K562 (cell line): Measurements from ENCODE around the gene COL9A2. TPM values are rescaled to one million over a fixed set of nuclear protein-coding genes. Genes with fewer than 3 reads are reported as not detected.
A peak's percentile ranks its signal among the peaks of the same experiment; 100 is the strongest.

Experiments
- BRCA1 ChIP-seq, 2 experiments: fragments of 450-650 bp in 1 of 2; sonication (generic) in 1 of 2; formaldehyde crosslinking in 1 of 2; IDR thresholded peaks; 2 replicates each; pipeline versions ENCODE4 v1.5.0 to v1.6.1; 2017 to 2020; ENCODE audit warnings: mild to moderate bottlenecking in 1 of 2, missing genetic modification reagents in 1 of 2
- CEBPB ChIP-seq: fragments of 450-650 bp; IDR thresholded peaks from 2 replicates; pipeline ENCODE4 v1.6.1; 2016; ENCODE audit warnings: missing genetic modification characterization, missing compliant biosample characterization
- CGGBP1 ChIP-seq: fragments of 250-450 bp; sonication (Bioruptor Pico); IDR thresholded peaks from 2 replicates; pipeline ENCODE4 v1.9.0; 2021; ENCODE audit warnings: mild to moderate bottlenecking
- ESRRA ChIP-seq: fragments of 450-650 bp; IDR thresholded peaks from 2 replicates; pipeline ENCODE4 v1.6.1; 2014; ENCODE audit warnings: low read depth, mild to moderate bottlenecking, moderate library complexity, borderline replicate concordance
- FOXJ3 ChIP-seq: sonication (generic); formaldehyde crosslinking; IDR thresholded peaks from 2 replicates; pipeline ENCODE4 v1.4.0; 2020; ENCODE audit warnings: mild to moderate bottlenecking, missing genetic modification reagents
- HEY1 ChIP-seq: fragments of 250-450 bp; sonication (Bioruptor Pico); IDR thresholded peaks from 2 replicates; pipeline ENCODE4 v1.5.0; 2020; ENCODE audit warnings: mild to moderate bottlenecking, moderate library complexity, borderline replicate concordance
- KLF13 ChIP-seq: fragments of 450-650 bp; IDR thresholded peaks from 2 replicates; pipeline ENCODE4 v1.6.1; 2016; ENCODE audit warnings: missing genetic modification characterization, low read depth, mild to moderate bottlenecking, missing compliant biosample characterization, moderate library complexity, borderline replicate concordance
- LARP7 ChIP-seq: fragments of 450-650 bp; IDR thresholded peaks from 2 replicates; pipeline ENCODE4 v1.6.1; 2016
- LCOR ChIP-seq: sonication (generic); formaldehyde crosslinking; IDR thresholded peaks from 2 replicates; pipeline ENCODE4 v1.8.0; 2022; ENCODE audit warnings: mild to moderate bottlenecking, missing genetic modification reagents
- MCM3 ChIP-seq: fragments of 450-650 bp; IDR thresholded peaks from 2 replicates; pipeline ENCODE4 v1.6.1; 2016
- MEIS2 ChIP-seq: fragments of 450-650 bp; IDR thresholded peaks from 2 replicates; pipeline ENCODE4 v1.6.1; 2014; ENCODE audit warnings: mild to moderate bottlenecking; ENCODE audit not compliant: partially characterized antibody
- NR1H2 ChIP-seq: sonication (generic); formaldehyde crosslinking; IDR thresholded peaks from 2 replicates; pipeline ENCODE4 v1.4.0; 2020; ENCODE audit warnings: mild to moderate bottlenecking, missing genetic modification reagents
- RBM39 ChIP-seq: fragments of 200-400 bp; formaldehyde crosslinking; optimal IDR thresholded peaks from 2 replicates; pipeline ENCODE3; 2018; ENCODE audit warnings: low read depth, low read length
- RUNX1 ChIP-seq: sonication (generic); IDR thresholded peaks from 2 replicates; pipeline ENCODE4 v1.6.1; 2016; ENCODE audit warnings: antibody characterized with exemption, low read depth
- SMAD4 ChIP-seq: fragments of 250-450 bp; sonication (Bioruptor Pico); conservative IDR thresholded peaks from 2 replicates; pipeline ENCODE4 v1.8.0; 2021; ENCODE audit warnings: inconsistent platforms, mild to moderate bottlenecking, moderate library complexity
- SMARCA5 ChIP-seq: fragments of 450-650 bp; IDR thresholded peaks from 2 replicates; pipeline ENCODE4 v1.6.1; 2016
- TFAP4 ChIP-seq: sonication (generic); formaldehyde crosslinking; IDR thresholded peaks from 2 replicates; pipeline ENCODE4 v1.8.0; 2022; ENCODE audit warnings: missing genetic modification reagents, mild to moderate bottlenecking, moderate library complexity, borderline replicate concordance
- ZFPM2 ChIP-seq: fragments of 250-450 bp; sonication (Bioruptor Pico); IDR thresholded peaks from 2 replicates; pipeline ENCODE4 v1.5.1; 2022; ENCODE audit warnings: mild to moderate bottlenecking
- ZKSCAN1 ChIP-seq: fragments of 150-350 bp; IDR thresholded peaks from 2 replicates; pipeline ENCODE4 v1.6.1; 2016; ENCODE audit warnings: low read depth, low read length
- ZNF165 ChIP-seq: fragments of 250-450 bp; sonication (Bioruptor Pico); IDR thresholded peaks from 2 replicates; pipeline ENCODE4 v1.4.0; 2020; ENCODE audit warnings: borderline replicate concordance
- ZNF23 ChIP-seq: fragments of 250-450 bp; sonication (Bioruptor Pico); IDR thresholded peaks from 2 replicates; pipeline ENCODE4 v1.4.0; 2020; ENCODE audit warnings: mild to moderate bottlenecking
- ZNF444 ChIP-seq: fragments of 250-450 bp; sonication (Bioruptor Pico); IDR thresholded peaks from 2 replicates; pipeline ENCODE4 v1.4.0; 2020; ENCODE audit warnings: mild to moderate bottlenecking, moderate library complexity
- ZNF445 ChIP-seq: fragments of 250-450 bp; sonication (Bioruptor Pico); IDR thresholded peaks from 2 replicates; pipeline ENCODE4 v1.4.0; 2020; ENCODE audit warnings: low read depth, mild to moderate bottlenecking, moderate library complexity
- ZNF561 ChIP-seq: fragments of 450-650 bp; formaldehyde crosslinking; conservative IDR thresholded peaks from 2 replicates; pipeline ENCODE4 v1.4.0; 2020; ENCODE audit warnings: mild to moderate bottlenecking, moderate library complexity
- ZNF586 ChIP-seq: fragments of 450-650 bp; formaldehyde crosslinking; conservative IDR thresholded peaks from 2 replicates; pipeline ENCODE4 v1.4.0; 2020; ENCODE audit warnings: mild to moderate bottlenecking, moderate library complexity
- ZNF707 ChIP-seq: fragments of 250-450 bp; sonication (Bioruptor Pico); conservative IDR thresholded peaks from 2 replicates; pipeline ENCODE4 v1.8.0; 2022; ENCODE audit warnings: inconsistent platforms, mild to moderate bottlenecking, moderate library complexity
- ZNF766 ChIP-seq: fragments of 200-800 bp; sonication (Bioruptor generic); conservative IDR thresholded peaks from 2 replicates; pipeline ENCODE4 v1.6.1; 2016; ENCODE audit warnings: missing genetic modification characterization, missing compliant biosample characterization
- polyA plus RNA-seq, 8 experiments: library from polyadenylated mRNA; depleted of rRNA in 4 of 8; stranded (reverse) in 5 of 8; unstranded in 3 of 8; fragments of >200 nt; fragmentation: Nextera tagmentation in 2 of 8; fragmentation: Illumina TruSeq in 1 of 8; extraction: Ambion mirVana in 2 of 8; extraction: Trizol in 1 of 8; gene quantifications; 2 replicates each; pipeline versions ENCODE4 v1.2.1 to v1.2.3, GENCODE V29; 2011 to 2014; ENCODE audit warnings: inconsistent platforms in 1 of 8, missing spikeins in 1 of 8
- total RNA-seq, 7 experiments: library from RNA; depleted of rRNA in 6 of 7; stranded (reverse); fragments of >200 nt in 6 of 7; fragmentation: Illumina TruSeq in 2 of 7; extraction: Trizol in 2 of 7; gene quantifications; 2 replicates each; pipeline versions ENCODE4 v1.2.1 to v1.2.3, GENCODE V29; 2011 to 2021; ENCODE audit warnings: low replicate concordance in 1 of 7
- TF ChIP-seq, protein P1 (sequence below): sonication (generic); formaldehyde crosslinking; IDR thresholded peaks from 2 replicates; pipeline ENCODE4 v1.4.0; 2020; ENCODE audit warnings: mild to moderate bottlenecking, missing genetic modification reagents

Gene COL9A2
- total and polyA plus RNA-seq, 9 of the 15 experiments (the other 6 are each of a cell fraction or from before 2014, with no cell fraction given), result 0.03 to 2.2 (median 0.31) TPM

DNA sequence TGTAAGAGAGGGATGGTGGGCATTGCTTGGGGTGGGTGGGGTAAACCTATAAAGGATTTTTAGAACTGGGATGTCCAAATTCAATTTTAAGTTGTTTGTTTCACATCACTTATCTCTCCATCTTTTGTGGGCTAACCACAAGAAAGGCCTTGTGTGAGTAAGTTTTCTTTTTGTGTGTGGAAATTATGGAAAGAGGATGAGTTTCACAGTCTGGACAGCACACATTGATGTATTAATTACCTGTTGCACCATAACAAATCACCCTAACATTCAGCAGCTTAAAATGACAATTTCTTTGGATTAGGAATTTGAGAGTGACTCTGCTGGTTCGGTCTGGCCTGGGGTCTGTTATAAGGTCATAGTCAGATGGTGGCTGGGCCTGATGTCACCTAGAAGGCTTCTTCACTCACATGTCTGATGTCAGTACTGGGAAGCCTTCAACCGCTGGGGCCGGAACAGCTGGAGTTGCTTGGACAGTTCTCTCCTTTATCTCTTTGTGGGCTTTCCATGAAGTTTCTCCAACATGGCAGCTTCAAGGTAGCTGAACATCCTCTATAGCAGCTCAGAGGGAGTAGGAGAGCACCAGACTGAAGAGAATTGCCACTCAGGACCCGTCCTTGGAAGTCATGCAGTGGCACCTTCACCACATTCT lies 2.0 kb upstream of the COL9A2 start (continued):
- TF ChIP-seq RUNX1 (no peak), ESRRA (peak; percentile 80; the same call in 1 of the 2 replicates), ZNF707 (CRISPR knock-in tag) (no peak), ZNF445 (CRISPR knock-in tag) (no peak), ZNF165 (CRISPR knock-in tag) (no peak), LCOR (CRISPR knock-in tag) (no peak), HEY1 (no peak), CEBPB (tag) (peak; percentile 71), ZNF561 (CRISPR knock-in tag) (no peak), CGGBP1 (CRISPR knock-in tag) (no peak), ZNF23 (CRISPR knock-in tag) (no peak), ZFPM2 (CRISPR knock-in tag) (no peak), ZKSCAN1 (no peak), ZNF766 (CRISPR knock-in tag) (0 out of 2 replicates have a peak, but pooled peaks have one; percentile 23), LARP7 (no peak), FOXJ3 (CRISPR knock-in tag) (no peak), SMARCA5 (no peak), ZNF586 (no peak), ZNF444 (CRISPR knock-in tag) (no peak), RBM39 (no peak), KLF13 (no peak), TFAP4 (CRISPR knock-in tag) (peak; percentile 68), SMAD4 (CRISPR knock-in tag) (no peak), MCM3 (no peak), MEIS2 (peak; percentile 50), NR1H2 (CRISPR knock-in tag) (no peak), BRCA1 (IDR thresholded peaks at IDR 0.05) (no peak), BRCA1 (CRISPR knock-in tag; IDR thresholded peaks at IDR 0.05) (no peak)
- TF ChIP-seq, protein P1, sequence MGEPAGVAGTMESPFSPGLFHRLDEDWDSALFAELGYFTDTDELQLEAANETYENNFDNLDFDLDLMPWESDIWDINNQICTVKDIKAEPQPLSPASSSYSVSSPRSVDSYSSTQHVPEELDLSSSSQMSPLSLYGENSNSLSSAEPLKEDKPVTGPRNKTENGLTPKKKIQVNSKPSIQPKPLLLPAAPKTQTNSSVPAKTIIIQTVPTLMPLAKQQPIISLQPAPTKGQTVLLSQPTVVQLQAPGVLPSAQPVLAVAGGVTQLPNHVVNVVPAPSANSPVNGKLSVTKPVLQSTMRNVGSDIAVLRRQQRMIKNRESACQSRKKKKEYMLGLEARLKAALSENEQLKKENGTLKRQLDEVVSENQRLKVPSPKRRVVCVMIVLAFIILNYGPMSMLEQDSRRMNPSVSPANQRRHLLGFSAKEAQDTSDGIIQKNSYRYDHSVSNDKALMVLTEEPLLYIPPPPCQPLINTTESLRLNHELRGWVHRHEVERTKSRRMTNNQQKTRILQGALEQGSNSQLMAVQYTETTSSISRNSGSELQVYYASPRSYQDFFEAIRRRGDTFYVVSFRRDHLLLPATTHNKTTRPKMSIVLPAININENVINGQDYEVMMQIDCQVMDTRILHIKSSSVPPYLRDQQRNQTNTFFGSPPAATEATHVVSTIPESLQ (CRISPR knock-in tag), result no peak
